Measurements from ENCODE around the gene NUDT6.
"Not testable (repeated sequence)": the region's sequence is repeated elsewhere in the genome, so short reads cannot be mapped to it uniquely, and the experiment has no call there.

The NUDT6 gene

DNA sequence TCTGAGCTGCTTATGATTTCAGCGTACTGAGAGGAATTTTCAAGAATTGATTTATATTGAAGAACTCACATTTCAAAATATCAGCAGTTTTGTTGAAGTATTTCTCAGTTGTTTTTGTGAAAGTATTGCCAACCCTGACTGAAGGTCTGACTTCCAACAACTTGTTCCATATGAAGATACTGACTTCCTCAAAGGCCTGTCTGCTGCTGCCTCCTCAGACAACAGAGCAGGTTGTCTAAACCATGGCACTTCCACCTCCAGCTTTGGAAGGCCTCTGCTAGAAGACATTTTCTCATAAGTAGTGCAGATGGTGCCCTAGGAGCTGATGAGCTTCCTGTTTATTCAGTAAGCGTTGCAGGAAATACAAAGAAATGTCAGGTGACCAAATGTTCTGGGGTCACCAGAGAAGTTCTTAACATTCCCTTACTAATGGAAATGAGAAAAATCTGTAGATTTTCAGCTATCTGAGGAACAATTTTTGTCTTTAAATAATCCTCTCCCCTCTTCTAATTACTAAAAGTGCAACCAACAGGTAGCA, 67.0 kb downstream of the NUDT6 start:
- DNase-seq (ENCODE audit: low read depth), result no peak
- H3K4me3 ChIP-seq (ENCODE audit: low read depth, low read length), result no peak overlapping the region
- TF ChIP-seq, protein P1, sequence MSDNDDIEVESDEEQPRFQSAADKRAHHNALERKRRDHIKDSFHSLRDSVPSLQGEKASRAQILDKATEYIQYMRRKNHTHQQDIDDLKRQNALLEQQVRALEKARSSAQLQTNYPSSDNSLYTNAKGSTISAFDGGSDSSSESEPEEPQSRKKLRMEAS (IDR thresholded peaks at IDR 0.05; ENCODE audit: low read depth, low read length), result no peak
- no peak for TF ChIP-seq POLR2A (IDR thresholded peaks at IDR 0.05; ENCODE audit: extremely low read depth, insufficient read length)
- no peak for TF ChIP-seq MYC (IDR thresholded peaks at IDR 0.05; ENCODE audit: low read depth, low read length)
- TF ChIP-seq, protein P2, sequence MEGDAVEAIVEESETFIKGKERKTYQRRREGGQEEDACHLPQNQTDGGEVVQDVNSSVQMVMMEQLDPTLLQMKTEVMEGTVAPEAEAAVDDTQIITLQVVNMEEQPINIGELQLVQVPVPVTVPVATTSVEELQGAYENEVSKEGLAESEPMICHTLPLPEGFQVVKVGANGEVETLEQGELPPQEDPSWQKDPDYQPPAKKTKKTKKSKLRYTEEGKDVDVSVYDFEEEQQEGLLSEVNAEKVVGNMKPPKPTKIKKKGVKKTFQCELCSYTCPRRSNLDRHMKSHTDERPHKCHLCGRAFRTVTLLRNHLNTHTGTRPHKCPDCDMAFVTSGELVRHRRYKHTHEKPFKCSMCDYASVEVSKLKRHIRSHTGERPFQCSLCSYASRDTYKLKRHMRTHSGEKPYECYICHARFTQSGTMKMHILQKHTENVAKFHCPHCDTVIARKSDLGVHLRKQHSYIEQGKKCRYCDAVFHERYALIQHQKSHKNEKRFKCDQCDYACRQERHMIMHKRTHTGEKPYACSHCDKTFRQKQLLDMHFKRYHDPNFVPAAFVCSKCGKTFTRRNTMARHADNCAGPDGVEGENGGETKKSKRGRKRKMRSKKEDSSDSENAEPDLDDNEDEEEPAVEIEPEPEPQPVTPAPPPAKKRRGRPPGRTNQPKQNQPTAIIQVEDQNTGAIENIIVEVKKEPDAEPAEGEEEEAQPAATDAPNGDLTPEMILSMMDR (IDR thresholded peaks at IDR 0.05; ENCODE audit: low read depth, low read length), result no peak

DNA sequence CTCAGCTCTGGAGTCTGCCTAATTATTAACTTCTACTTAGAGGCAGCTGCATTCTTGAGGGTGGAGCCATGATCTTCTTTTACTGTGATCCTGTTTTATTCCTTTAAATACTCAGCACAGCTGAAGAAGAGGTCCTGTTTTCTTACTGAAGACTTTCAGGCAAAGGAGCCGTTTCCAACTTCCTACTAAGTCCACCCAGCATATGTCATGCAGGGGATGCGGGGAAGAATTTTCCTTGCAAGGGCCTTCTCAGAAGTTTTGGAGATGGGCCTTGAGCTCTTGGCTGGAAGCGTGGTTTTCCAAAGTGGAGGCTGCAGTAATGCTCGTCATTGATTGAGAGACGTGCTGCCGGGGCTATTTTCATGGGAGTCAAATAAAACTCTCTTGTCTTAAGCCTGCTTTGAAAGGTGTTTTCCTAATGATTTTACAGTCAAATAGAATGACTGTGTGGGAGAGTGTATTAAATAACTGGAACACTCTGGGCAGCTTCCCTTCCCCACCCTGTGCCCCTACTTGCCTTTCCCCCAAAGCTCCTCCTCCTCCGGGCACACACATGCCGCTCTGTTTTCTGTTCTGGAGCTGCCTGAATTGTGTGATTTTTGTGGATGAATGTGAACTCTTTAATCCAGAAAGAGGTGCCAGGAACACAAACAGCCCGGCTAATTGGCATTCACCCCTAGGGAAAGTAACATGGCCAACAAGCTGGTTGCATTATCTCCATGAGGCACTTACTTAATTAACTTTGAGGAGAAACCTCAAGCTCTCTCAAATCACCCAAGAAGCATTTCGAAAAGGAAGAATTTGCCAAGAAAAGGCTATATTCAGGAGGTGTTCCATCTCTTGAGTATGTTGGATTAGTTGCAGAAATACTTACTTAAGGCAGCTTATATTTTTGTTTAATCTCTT, 67.7 kb downstream of the NUDT6 start:
- no peak overlapping the region for H3K4me3 ChIP-seq (ENCODE audit: low read depth, low read length)
- TF ChIP-seq, protein P1 (IDR thresholded peaks at IDR 0.05; ENCODE audit: low read depth, low read length), result no peak
- TF ChIP-seq, protein P2 (IDR thresholded peaks at IDR 0.05; ENCODE audit: low read depth, low read length), result no peak
- TF ChIP-seq POLR2A (IDR thresholded peaks at IDR 0.05; ENCODE audit: extremely low read depth, insufficient read length), result no peak
- no peak for TF ChIP-seq MYC (IDR thresholded peaks at IDR 0.05; ENCODE audit: low read depth, low read length)

DNA sequence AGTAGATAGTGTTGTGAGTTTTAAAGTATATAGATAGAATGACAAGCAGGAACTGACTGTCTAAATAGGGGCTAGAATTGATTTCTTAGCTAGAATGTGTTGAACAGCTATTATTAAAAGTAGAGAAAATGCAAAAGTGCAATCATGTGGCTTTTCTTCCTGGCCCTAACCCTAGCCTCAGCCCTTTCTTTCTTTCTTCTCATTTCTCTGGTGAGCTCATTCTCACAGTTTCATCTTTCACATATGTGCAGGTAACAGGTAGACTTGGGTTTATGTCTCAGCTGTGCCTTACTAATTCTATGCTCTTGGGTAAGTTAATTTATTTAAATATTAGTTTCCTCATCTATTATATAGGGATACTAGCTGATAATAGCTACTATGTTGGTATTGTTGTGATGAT, 70.8 kb downstream of the NUDT6 start:
- TF ChIP-seq, protein P2 (IDR thresholded peaks at IDR 0.05; ENCODE audit: low read depth, low read length), result no peak
- no peak for DNase-seq (ENCODE audit: low read depth)
- H3K4me3 ChIP-seq (ENCODE audit: low read depth, low read length), result no peak overlapping the region

More for the DNA sequence above, 67.7 kb downstream of the NUDT6 start:
- no peak for DNase-seq (ENCODE audit: low read depth)

DNA sequence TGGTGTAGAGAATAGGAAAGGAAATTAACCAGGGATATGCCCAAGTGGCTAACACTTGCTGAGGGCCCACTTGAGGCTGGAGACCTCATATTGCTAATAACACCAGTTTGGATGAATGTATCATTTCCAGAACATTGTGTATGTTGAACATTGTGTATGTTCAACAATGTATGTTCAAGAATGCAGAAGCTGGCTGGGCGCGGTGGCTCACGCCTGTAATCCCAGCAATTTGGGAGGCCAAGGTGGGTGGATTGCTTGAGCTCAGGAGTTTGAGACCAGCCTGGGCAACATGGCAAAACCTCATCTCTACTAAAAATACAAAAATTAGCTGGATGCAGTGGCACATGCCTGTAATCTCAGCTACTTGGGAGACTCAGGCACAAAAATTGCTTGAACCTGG, 72.6 kb downstream of the NUDT6 start:
- not testable (repeated sequence) for H3K4me3 ChIP-seq (ENCODE audit: low read depth, low read length); DNase-seq (ENCODE audit: low read depth)

GRCh38 chr4:122847931-122848330, 74.5 kb downstream of the NUDT6 start:
- TF ChIP-seq, protein P2 (IDR thresholded peaks at IDR 0.05; ENCODE audit: low read depth, low read length), result no peak
- no peak for TF ChIP-seq MYC (IDR thresholded peaks at IDR 0.05; ENCODE audit: low read depth, low read length)
- no peak for TF ChIP-seq POLR2A (IDR thresholded peaks at IDR 0.05; ENCODE audit: extremely low read depth, insufficient read length)
- TF ChIP-seq, protein P1 (IDR thresholded peaks at IDR 0.05; ENCODE audit: low read depth, low read length), result no peak
- no peak overlapping the region for H3K4me3 ChIP-seq (ENCODE audit: low read depth, low read length)
- no peak for DNase-seq (ENCODE audit: low read depth)

DNA sequence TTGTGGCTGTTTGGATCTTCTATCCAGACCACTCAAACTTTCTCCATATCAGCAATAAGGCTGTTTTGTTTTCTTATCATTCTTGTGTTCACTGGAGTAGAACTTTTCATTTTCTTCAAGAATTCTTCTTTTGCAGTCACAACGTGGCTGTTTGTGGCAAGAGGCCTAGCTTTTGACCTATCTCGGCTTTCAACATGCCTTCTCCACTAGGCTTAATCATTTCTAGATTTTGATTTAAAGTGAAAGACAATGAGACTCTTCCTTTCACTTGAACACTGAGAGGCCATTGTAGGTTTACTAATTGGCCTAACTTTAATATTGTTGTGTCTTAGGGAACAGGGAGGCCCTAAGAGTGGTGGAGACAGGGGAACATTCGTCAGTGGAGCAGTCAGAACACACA, 76.6 kb downstream of the NUDT6 start:
- H3K4me3 ChIP-seq (ENCODE audit: low read depth, low read length), result no peak overlapping the region
- TF ChIP-seq, protein P2 (IDR thresholded peaks at IDR 0.05; ENCODE audit: low read depth, low read length), result no peak
- TF ChIP-seq MYC (IDR thresholded peaks at IDR 0.05; ENCODE audit: low read depth, low read length), result no peak
- TF ChIP-seq, protein P1 (IDR thresholded peaks at IDR 0.05; ENCODE audit: low read depth, low read length), result no peak
- no peak for TF ChIP-seq POLR2A (IDR thresholded peaks at IDR 0.05; ENCODE audit: extremely low read depth, insufficient read length)
- no peak for DNase-seq (ENCODE audit: low read depth)
